A673 (cell line): Measurements from ENCODE around the gene RXFP4. TPM values are rescaled to one million over a fixed set of nuclear protein-coding genes. Genes with fewer than 3 reads are reported as not detected.
A peak's percentile ranks its signal among the peaks of the same experiment; 100 is the strongest.
"Not testable (repeated sequence)": the region's sequence is repeated elsewhere in the genome, so short reads cannot be mapped to it uniquely, and the experiment has no call there.

Experiments
- BruUV-seq: library from RNA; stranded (reverse); fragments of 400-500 nt; replicated peaks from 2 replicates; lab custom pipeline; 2021; lab: Mats Ljungman, UMichigan
- CTCF ChIA-PET: fragments of 300-600 bp; sonication (Branson Sonifier 250); formaldehyde crosslinking; loops from one replicate; lab custom pipeline; 2022; ENCODE audit warnings: antibody characterized with exemption; lab: Charles Lee
- POLR2A ChIA-PET: fragments of 300-600 bp; sonication (Branson Sonifier 250); formaldehyde crosslinking; loops from one replicate; lab custom pipeline; 2022; ENCODE audit warnings: antibody characterized with exemption; ENCODE audit not compliant: low non-redundant PET; lab: Charles Lee
- DNase-seq: peaks from one replicate; pipeline ENCODE4 v3.0.0-alpha.2; 2015; ENCODE audit warnings: low spot score
- H3K27ac ChIP-seq: fragments of 200-600 bp; sonication (generic); 2 replicates; pipeline ENCODE4 v1.5.1; 2016; ENCODE audit warnings: mixed run types, low read depth, mild to moderate bottlenecking, mixed read lengths, antibody characterized with exemption, low read length; ENCODE audit not compliant: poor library complexity, severe bottlenecking
- H3K27me3 ChIP-seq: fragments of 200-600 bp; sonication (generic); replicated peaks from 2 replicates; pipeline ENCODE4 v1.6.1; 2017; ENCODE audit warnings: mixed run types, low read depth, mild to moderate bottlenecking, mixed read lengths, antibody characterized with exemption, low read length; ENCODE audit not compliant: insufficient read depth, poor library complexity
- H3K36me3 ChIP-seq: fragments of 200-600 bp; sonication (generic); 2 replicates; pipeline ENCODE4 v1.6.1; 2016; ENCODE audit warnings: mixed run types, mild to moderate bottlenecking, mixed read lengths, antibody characterized with exemption, low read length; ENCODE audit not compliant: insufficient read depth, poor library complexity, severe bottlenecking
- H3K4me1 ChIP-seq: fragments of 200-600 bp; sonication (generic); 2 replicates; pipeline ENCODE4 v1.6.1; 2017; ENCODE audit warnings: mixed run types, mild to moderate bottlenecking, mixed read lengths, antibody characterized with exemption, low read length; ENCODE audit not compliant: insufficient read depth, poor library complexity, severe bottlenecking
- H3K4me3 ChIP-seq: fragments of 200-600 bp; sonication (generic); 2 replicates; pipeline ENCODE4 v1.5.1; 2016; ENCODE audit warnings: low read depth, mixed run types, mild to moderate bottlenecking, mixed read lengths, low read length; ENCODE audit not compliant: poor library complexity, severe bottlenecking
- H3K9me3 ChIP-seq: fragments of 200-600 bp; sonication (generic); 2 replicates; pipeline ENCODE4 v1.6.1; 2016; ENCODE audit warnings: mixed run types, low read depth, mild to moderate bottlenecking, mixed read lengths, antibody characterized with exemption, low read length; ENCODE audit not compliant: poor library complexity, severe bottlenecking
- EZH2 ChIP-seq: fragments of 200-600 bp; sonication (generic); IDR thresholded peaks from 2 replicates; pipeline ENCODE4 v1.6.1; 2017; ENCODE audit warnings: borderline replicate concordance, low read depth, mild to moderate bottlenecking, mixed read lengths, antibody characterized with exemption, low read length; ENCODE audit not compliant: poor library complexity, severe bottlenecking
- intact Hi-C: fragments of 100-400 bp; cut with micrococcal nuclease; formaldehyde crosslinking; loops from one replicate; pipeline ENCODE4 v1.10.0; 2022; ENCODE audit not compliant: unreplicated experiment
- total RNA-seq: library from RNA; stranded (reverse); gene quantifications from 2 replicates; pipeline ENCODE4 v1.2.3, GENCODE V29; 2021
- TF ChIP-seq, protein P1 (sequence below): fragments of 300-800, 200-600 bp; sonication (generic); conservative IDR thresholded peaks from 2 replicates; pipeline ENCODE4 v1.5.1; 2017; ENCODE audit warnings: low read depth, mild to moderate bottlenecking, antibody characterized with exemption, low read length, moderate library complexity, mixed read lengths

The RXFP4 gene
- total RNA-seq, 1 experiment from 2014 or later: not detected

DNA sequence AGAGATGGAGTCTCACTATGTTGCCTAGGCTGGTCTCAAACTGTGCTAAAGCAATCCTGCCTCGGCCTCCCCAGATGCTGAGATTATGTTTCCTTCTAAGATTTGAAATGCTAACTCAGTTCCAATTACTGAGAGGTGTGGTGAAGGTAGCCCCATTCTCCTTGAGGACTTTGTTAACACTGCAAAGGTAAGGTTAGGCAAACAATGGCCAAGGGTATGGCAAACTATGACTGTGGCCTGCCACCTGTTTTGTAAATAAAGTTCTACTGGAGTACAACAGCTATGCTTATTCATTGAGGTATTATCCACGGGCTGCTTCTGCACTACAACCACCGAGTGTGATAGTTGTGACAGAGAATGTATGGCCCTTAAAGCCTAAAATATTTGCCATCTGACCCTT is 20.7 kb upstream of the RXFP4 start:
- POLR2A ChIA-PET: no interaction called here

DNA sequence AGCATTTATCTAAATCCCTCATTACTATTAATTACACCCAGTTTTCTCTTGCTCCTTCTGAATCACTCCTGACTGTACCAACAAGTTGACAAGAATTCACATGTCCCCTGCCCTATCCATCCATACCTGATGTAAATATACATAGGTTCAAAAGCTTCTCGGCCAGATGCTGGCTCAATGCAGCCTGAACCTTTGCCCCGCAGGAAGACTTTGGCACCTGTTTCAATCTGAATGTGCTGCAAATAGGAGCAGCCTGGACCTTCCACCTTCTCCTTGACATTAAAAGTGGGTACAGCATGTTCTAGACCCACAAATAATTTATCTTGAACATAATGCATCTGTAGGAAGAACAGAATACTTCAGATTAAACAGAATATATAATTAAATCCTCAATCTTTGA is 15.9 kb upstream of the RXFP4 start:
- DNase-seq: no peak
- peaks cover 98% of the 10 kb centered on the region for H3K36me3 ChIP-seq
- peaks cover 4% of the 10 kb centered on the region for H3K4me1 ChIP-seq
- H3K9me3 ChIP-seq: no peaks in the 10 kb centered on the region
- ChIA-PET POLR2A (no interaction called here), CTCF (no interaction called here)
- H3K27me3 ChIP-seq: no peaks in the 10 kb centered on the region
- no peak overlapping the region for H3K4me3 ChIP-seq
- no TSS peak for BruUV-seq
- intact Hi-C loops: loop anchor here (10.0 kb wide), 1 partner anchor 389 kb away; no protein-coding TSS in a partner anchor
- TF ChIP-seq EZH2: no peak
- TF ChIP-seq, protein P1, sequence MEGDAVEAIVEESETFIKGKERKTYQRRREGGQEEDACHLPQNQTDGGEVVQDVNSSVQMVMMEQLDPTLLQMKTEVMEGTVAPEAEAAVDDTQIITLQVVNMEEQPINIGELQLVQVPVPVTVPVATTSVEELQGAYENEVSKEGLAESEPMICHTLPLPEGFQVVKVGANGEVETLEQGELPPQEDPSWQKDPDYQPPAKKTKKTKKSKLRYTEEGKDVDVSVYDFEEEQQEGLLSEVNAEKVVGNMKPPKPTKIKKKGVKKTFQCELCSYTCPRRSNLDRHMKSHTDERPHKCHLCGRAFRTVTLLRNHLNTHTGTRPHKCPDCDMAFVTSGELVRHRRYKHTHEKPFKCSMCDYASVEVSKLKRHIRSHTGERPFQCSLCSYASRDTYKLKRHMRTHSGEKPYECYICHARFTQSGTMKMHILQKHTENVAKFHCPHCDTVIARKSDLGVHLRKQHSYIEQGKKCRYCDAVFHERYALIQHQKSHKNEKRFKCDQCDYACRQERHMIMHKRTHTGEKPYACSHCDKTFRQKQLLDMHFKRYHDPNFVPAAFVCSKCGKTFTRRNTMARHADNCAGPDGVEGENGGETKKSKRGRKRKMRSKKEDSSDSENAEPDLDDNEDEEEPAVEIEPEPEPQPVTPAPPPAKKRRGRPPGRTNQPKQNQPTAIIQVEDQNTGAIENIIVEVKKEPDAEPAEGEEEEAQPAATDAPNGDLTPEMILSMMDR: no peak
- no peak overlapping the region for H3K27ac ChIP-seq

More for the DNA sequence above, 20.7 kb upstream of the RXFP4 start:
- H3K9me3 ChIP-seq: no peaks in the 10 kb centered on the region
- no peak overlapping the region for H3K27ac ChIP-seq
- intact Hi-C loops: loop anchor here (10.0 kb wide), 1 partner anchor 394 kb away; no protein-coding TSS in a partner anchor
- TSS peak; percentile 3 for BruUV-seq
- H3K4me3 ChIP-seq: no peak overlapping the region
- CTCF ChIA-PET: no interaction called here
- H3K36me3 ChIP-seq: peaks cover 98% of the 10 kb centered on the region
- DNase-seq: no peak
- no peaks in the 10 kb centered on the region for H3K27me3 ChIP-seq
- TF ChIP-seq, protein P1: no peak
- TF ChIP-seq EZH2: no peak
- H3K4me1 ChIP-seq: no peaks in the 10 kb centered on the region

DNA sequence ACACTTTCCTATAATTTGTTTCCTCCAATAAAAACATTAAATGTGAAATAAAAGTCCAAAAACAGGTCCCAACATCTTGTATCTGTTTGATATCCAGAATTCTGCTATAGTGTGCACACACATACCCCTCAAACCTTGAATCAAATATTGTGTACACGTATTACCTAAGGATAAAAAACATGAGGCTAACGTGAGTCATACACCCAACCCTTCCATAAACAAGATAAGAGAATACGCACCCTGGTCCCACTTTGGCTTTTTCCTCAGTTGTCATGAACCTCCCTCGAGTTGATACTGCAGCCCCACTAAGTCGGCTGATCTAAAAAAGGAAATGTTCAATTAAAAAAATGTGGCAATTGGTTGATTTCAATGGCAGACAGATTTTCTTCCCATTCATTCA is 12.4 kb upstream of the RXFP4 start:
- Histone ChIP-seq H3K4me3 (no peak overlapping the region), H3K9me3 (no peaks in the 10 kb centered on the region), H3K4me1 (peaks cover 32% of the 10 kb centered on the region), H3K27me3 (no peaks in the 10 kb centered on the region), H3K27ac (no peak overlapping the region), H3K36me3 (peaks cover 96% of the 10 kb centered on the region)
- no TSS peak for BruUV-seq
- DNase-seq: no peak
- TF ChIP-seq, protein P1: no peak
- TF ChIP-seq EZH2: no peak
- intact Hi-C loops: loop anchor here (10.0 kb wide), 1 partner anchor 386 kb away; no protein-coding TSS in a partner anchor
- ChIA-PET CTCF (no interaction called here), POLR2A (no interaction called here)

DNA sequence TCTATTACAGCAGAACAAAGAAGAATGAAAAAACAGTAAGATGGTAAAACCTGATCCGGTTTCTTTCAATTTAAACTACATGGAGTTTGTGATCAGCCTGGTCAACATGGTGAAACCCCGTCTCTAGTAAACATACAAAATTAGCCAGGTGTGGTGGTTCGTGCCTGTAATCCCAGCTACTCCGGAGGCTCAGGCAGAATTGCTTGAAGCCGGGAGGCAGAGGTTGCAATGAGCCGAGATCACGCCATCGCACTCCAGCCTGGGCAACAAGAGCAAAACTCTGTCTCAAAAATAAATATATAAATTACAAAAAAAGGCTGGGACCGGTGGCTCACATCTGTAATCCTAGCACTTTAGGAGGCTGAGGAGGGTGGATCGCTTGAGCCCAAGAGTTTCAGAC is 10.7 kb upstream of the RXFP4 start:
- CTCF ChIA-PET, intact Hi-C loops, BruUV-seq, H3K27ac ChIP-seq, DNase-seq, H3K9me3 ChIP-seq, H3K27me3 ChIP-seq, POLR2A ChIA-PET: not testable (repeated sequence)
- Histone ChIP-seq H3K4me1 (peaks cover 32% of the 10 kb centered on the region), H3K36me3 (peaks cover 79% of the 10 kb centered on the region), H3K4me3 (peak overlapping the region; percentile 67)
